Epidermal melanocyte (primary cell): ENCODE results near the gene LMOD2.

Source experiments
- DNase-seq: peaks from one replicate; pipeline ENCODE4 v3.0.0; 2011; ENCODE audit warnings: low spot score; ENCODE audit not compliant: insufficient read length

Gene LMOD2

GRCh38 chr7:123640583-123640982 lies 15.1 kb upstream of the LMOD2 start:
- DNase-seq = no peak

- no peak for DNase-seq
Measured at GRCh38 chr7:123641901-123642300, 13.8 kb upstream of the LMOD2 start.

DNA sequence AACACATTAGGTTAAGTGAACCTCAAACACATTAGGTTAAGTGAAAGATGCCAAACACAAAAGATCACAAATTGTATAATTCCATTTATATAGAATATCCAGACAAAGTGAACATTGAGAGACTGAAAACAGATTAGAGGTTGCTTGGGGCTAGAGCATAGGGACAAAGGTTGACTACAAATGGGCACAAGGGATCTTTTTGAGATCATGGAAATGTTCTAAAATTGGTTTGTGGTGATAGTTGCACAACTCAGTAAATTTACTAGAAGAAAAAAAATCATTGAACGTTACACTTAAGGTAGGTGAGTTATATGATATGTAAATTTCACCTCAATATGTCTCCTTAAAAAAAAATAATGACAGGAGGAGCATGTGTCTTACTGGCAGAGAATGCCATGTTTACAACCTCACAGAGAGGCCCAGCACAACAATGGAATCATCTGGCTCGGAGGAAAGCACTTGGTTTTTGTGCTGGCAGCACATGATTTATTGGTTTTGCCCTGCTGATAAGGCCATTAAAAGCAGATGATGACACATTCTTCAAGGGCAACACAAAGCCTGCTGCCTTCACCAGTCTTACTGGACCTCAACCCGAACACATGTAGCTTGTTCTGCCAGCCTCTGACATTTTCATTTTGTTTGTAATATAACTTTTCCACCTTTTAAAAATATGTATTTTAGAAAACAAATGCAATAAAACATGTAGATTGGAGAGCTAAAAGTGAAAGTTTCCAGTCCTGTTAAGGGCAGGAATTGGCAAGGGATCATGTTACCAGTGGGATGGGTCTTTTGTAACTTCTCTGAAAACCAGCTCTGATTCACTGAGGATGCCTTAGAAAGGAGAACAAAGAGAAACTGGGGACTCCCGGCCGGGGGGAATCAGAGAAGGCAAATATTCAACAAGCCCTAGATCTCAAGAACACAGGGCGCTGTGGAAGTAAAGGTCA lies 11.9 kb upstream of the LMOD2 start:
- peak; percentile 37 for DNase-seq

- DNase-seq = no peak
Measured at GRCh38 chr7:123645516-123645915, 10.2 kb upstream of the LMOD2 start.

DNA sequence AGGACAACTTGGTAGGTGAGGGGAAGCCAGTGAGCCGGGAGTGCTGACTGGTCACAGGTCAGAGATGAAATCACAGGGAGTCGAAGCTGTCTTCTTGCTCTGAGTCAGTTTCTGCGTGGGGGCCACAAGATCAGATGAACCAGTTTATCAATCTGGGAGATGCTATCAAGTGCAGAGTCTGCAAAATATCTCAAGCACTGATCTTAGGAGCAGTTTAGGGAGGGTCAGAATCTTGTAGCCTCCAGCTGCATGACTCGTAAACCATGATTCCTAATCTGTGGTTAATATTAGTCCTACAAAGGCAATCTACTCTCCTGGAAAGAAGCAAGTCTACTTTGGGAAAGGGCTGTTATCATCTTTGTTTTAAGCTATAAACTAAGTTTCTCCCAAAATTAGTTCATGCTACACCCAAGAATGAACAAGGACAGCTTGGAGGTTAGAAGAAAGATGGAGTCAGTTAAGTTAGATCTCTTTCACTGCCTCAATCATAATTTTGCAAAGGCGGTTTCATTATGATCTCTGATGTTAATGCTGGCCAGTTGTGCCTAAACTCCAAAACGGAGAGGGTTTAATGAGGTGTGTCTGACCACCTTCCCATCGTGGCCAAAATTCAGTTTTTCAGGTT lies 8.4 kb upstream of the LMOD2 start:
- DNase-seq = no peak

GRCh38 chr7:123649964-123650363 lies 5.7 kb upstream of the LMOD2 start:
- DNase-seq = no peak

DNA sequence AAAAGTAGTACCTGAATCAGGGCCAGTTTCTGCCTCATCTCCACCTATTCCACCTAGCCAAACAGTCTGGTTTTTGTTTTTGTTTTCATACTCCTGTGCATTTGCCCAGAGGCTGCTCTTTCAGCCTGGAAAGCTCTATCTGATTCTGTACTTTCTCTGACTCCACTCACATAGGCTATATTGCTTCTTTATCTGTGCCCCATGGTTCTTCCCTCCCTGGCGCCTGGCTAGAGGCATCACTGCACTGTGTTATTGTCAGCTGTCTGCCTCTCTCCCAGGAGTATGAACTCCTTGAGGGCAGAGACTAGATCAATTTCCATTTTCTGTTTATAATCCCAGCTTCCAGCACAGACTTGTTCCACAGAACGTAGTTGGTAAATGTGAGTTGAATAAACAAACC lies 5.1 kb upstream of the LMOD2 start:
- DNase-seq = no peak

GRCh38 chr7:123652406-123652805 lies 3.3 kb upstream of the LMOD2 start:
- no peak for DNase-seq

- DNase-seq = no peak
Measured at GRCh38 chr7:123653162-123653561, 2.5 kb upstream of the LMOD2 start.

DNA sequence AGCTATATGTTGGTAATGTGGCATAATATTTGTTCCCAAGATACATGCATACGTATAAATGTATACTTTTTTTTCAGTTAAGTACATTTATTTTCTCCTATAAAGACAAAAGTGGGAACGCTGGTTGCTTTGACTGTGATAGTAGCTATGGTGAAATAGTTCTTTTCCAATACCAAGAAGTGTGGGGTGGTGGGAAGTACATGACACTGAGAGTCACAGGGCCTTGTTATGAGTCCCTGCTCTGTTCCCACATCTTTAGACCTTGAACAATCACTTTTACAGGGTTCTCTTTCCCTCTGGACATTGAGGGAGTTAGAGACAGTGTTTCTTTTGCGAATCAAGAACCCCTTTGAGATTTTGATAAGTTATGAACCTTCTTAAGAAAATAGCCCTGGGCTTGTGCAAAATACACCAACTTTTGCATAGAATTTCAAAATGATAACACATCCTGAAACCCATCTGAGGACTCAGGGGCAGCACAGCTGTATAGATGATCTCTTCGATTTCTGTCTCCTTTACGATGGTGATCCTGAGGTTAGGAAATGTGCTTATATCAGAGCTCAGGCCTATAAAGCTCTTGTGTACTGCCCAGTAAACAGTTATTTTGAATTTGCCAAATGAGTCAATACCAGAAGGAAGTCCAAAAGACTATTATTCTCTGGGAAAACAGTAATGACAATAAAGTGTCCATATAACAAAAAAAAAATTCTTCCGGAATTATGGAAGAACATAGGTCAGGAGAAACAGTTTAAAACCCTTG lies 1.1 kb downstream of the LMOD2 start:
- no peak for DNase-seq

DNA sequence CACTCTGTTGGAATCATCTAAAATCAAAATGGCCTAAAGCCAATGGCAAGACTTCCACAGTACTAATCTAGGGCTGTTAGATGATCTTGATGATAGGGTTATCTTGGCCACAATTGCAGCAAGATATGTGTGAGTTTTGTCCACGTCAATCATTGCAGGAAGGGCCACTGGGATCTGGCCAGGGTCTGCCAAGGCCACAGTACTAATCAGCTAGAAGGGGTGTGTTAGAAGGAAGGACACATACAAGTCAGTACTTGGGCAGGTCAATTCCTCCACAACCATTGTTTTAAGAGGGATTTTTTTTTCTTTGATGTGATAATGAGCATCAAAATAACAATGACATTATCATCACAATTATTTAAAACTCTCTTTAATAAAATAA lies 1.6 kb downstream of the LMOD2 start:
- no peak for DNase-seq

DNA sequence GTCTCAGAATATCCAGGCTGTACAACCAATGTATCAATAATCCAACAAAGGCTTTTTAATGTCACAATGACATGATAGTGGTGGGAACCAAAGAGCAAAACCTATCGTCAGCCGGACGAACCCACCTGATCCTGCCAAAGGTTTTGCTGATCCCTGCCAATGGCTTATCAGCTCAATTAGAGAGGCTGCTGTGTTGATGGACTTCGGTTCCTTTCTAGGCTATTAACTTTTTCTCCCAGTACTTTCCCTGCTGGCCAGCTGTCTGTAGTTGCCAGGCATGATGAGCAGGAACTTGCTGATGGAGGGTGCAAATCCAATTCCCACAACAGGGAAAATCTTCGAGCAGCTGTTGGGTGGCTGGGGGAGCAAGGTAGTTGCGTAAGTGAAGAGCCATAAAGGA lies 2.4 kb downstream of the LMOD2 start:
- no peak for DNase-seq

DNA sequence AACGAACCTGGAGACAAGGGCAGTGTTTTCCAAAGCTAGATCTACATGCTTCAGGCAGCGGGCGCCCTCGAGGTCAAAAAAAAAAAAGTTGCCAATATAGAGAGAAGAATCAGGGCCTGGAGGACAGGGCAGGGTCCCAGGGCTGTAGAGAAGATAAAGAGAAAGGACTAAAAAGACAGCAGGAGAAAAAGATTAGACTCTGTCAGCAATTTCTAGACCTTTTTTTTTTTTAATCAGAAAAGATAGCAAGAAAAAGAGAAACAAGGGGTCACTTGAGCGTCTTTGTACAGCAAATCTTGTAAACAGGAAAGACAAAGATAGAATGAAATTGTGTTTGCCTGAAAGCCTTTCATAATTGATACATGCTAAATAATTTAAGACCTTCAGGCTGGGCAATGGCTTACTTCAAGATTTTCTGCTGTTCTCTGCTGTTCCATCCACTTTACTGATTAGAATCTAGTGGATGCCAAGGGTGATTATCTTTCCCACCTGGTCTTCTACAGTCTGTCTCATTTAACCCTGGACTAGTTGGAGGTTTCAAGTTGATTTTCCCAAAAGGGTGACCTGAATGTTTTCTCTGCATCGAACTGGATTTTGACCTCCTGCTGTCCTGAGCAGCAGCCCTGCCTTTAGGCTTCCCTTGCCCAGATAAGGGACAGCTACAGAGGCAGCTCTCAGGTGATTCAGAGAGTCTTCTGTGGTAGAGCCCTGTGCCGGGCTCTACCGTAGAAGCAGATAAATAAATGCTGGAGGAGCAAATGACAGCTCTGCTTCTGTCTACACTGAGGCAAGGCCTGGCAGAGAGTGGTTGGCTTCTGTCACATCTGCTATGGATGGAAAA lies 5.1 kb downstream of the LMOD2 start:
- no peak for DNase-seq

- no peak for DNase-seq
Measured at GRCh38 chr7:123661765-123662164, 6.1 kb downstream of the LMOD2 start.

DNA sequence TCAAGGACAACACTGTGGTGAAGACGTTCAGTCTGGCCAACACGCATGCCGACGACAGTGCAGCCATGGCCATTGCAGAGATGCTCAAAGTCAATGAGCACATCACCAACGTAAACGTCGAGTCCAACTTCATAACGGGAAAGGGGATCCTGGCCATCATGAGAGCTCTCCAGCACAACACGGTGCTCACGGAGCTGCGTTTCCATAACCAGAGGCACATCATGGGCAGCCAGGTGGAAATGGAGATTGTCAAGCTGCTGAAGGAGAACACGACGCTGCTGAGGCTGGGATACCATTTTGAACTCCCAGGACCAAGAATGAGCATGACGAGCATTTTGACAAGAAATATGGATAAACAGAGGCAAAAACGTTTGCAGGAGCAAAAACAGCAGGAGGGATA lies 6.6 kb downstream of the LMOD2 start:
- no peak for DNase-seq

- no peak for DNase-seq
Measured at GRCh38 chr7:123662755-123663154, 7.1 kb downstream of the LMOD2 start.

- no peak for DNase-seq
Measured at GRCh38 chr7:123663200-123663599, 7.5 kb downstream of the LMOD2 start.

- no peak for DNase-seq
Measured at GRCh38 chr7:123665157-123665556, 9.5 kb downstream of the LMOD2 start.

DNA sequence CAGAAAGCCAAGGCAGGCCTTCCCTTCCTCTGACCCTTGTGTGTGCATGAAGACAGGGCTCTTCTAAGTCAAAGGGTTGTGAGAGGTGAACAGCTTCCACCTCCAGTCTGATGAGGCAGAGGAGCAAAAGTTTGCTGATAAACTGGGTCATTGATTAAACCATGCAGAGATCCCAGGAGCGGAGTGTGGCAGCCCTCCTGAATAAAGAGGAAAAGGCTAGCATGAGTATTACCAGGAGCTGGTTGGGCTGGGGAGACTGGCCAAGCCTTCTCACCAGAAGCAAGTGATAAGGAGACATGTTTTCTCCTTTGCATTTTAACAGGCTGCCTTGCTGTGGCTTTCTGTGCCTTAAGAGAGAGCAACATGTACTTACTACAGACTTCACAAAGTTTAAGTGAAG lies 10.2 kb downstream of the LMOD2 start:
- DNase-seq = no peak

- no peak for DNase-seq
Measured at GRCh38 chr7:123666492-123666891, 10.8 kb downstream of the LMOD2 start.

- no peak for DNase-seq
Measured at GRCh38 chr7:123669485-123669884, 13.8 kb downstream of the LMOD2 start.
